GM12872 (cell line): Measurements from ENCODE around the gene ANKRD17.

Experiments used
- CTCF ChIP-seq: IDR thresholded peaks from 3 replicates; pipeline ENCODE4 v1.5.1; 2011; ENCODE audit warnings: low read depth, mild to moderate bottlenecking, low read length, moderate library complexity; ENCODE audit not compliant: insufficient read depth

Gene ANKRD17

GRCh38 chr4:73103799-73104503 is 154.6 kb downstream of the ANKRD17 start:
- TF ChIP-seq CTCF: no peak

GRCh38 chr4:73099143-73099542 is 159.5 kb downstream of the ANKRD17 start:
- no peak for TF ChIP-seq CTCF

- TF ChIP-seq CTCF: no peak
These were observed 159.9 kb downstream of the ANKRD17 start for GRCh38 chr4:73098713-73099112.

- no peak for TF ChIP-seq CTCF
These were observed 160.6 kb downstream of the ANKRD17 start for GRCh38 chr4:73098016-73098415.

- no peak for TF ChIP-seq CTCF
These were observed 165.7 kb downstream of the ANKRD17 start for GRCh38 chr4:73092868-73093267.

- no peak for TF ChIP-seq CTCF
These were observed 167.9 kb downstream of the ANKRD17 start for GRCh38 chr4:73090738-73091137.

- TF ChIP-seq CTCF: no peak
These were observed 170.7 kb downstream of the ANKRD17 start for GRCh38 chr4:73087871-73088270.
